HG03135 (cell line): Measurements from ENCODE around the gene TUFT1.

Experiments
- ATAC-seq: cut with Tn5 transposase; IDR thresholded peaks from one replicate; pipeline ENCODE4 v1.9.1; 2021; ENCODE audit warnings: mild to moderate bottlenecking, moderate library complexity; ENCODE audit not compliant: unreplicated experiment

Gene TUFT1

GRCh38 chr1:151536499-151536898, 3.6 kb upstream of the TUFT1 start:
- no peak for ATAC-seq

- ATAC-seq: no peak
Measured at GRCh38 chr1:151537112-151537511, 3.0 kb upstream of the TUFT1 start.

- ATAC-seq: peak; percentile 49
Measured at GRCh38 chr1:151539321-151540020, 638 bp upstream of the TUFT1 start.

- no peak for ATAC-seq
Measured at GRCh38 chr1:151540982-151541377, 871 bp downstream of the TUFT1 start.

- ATAC-seq: no peak
Measured at GRCh38 chr1:151541752-151542151, 1.6 kb downstream of the TUFT1 start.

- ATAC-seq: no peak
Measured at GRCh38 chr1:151542710-151543129, 2.6 kb downstream of the TUFT1 start.

GRCh38 chr1:151545542-151545941, 5.4 kb downstream of the TUFT1 start:
- no peak for ATAC-seq

- no peak for ATAC-seq
Measured at GRCh38 chr1:151546011-151546925, 6.2 kb downstream of the TUFT1 start.

GRCh38 chr1:151547119-151547899, 7.2 kb downstream of the TUFT1 start:
- ATAC-seq: no peak

GRCh38 chr1:151547900-151548230, 7.8 kb downstream of the TUFT1 start:
- no peak for ATAC-seq

- no peak for ATAC-seq
Measured at GRCh38 chr1:151549199-151549598, 9.1 kb downstream of the TUFT1 start.

GRCh38 chr1:151553659-151554058, 13.6 kb downstream of the TUFT1 start:
- ATAC-seq: no peak

GRCh38 chr1:151556052-151556451, 15.9 kb downstream of the TUFT1 start:
- no peak for ATAC-seq

GRCh38 chr1:151562661-151563060, 22.6 kb downstream of the TUFT1 start:
- ATAC-seq: no peak

GRCh38 chr1:151563376-151563775, 23.3 kb downstream of the TUFT1 start:
- no peak for ATAC-seq

- no peak for ATAC-seq
Measured at GRCh38 chr1:151565502-151566189, 25.5 kb downstream of the TUFT1 start.

- ATAC-seq: no peak
Measured at GRCh38 chr1:151568626-151569088, 28.5 kb downstream of the TUFT1 start.

GRCh38 chr1:151570819-151571218, 30.7 kb downstream of the TUFT1 start:
- ATAC-seq: no peak

GRCh38 chr1:151574575-151575529, 34.7 kb downstream of the TUFT1 start:
- ATAC-seq: no peak

- ATAC-seq: no peak
Measured at GRCh38 chr1:151577173-151577572, 37.1 kb downstream of the TUFT1 start.
